DOHH2 (cell line): ENCODE measurements around the gene XRN2.
"Not testable (repeated sequence)": the region's sequence is repeated elsewhere in the genome, so short reads cannot be mapped to it uniquely, and the experiment has no call there.

ENCODE experiments used
- CTCF ChIP-seq: fragments of 200-600 bp; sonication (generic); IDR thresholded peaks from one replicate; pipeline ENCODE4 v1.5.1; 2014; ENCODE audit warnings: antibody characterized with exemption, mild to moderate bottlenecking, low read depth, low read length; ENCODE audit not compliant: poor library complexity, severe bottlenecking
- EZH2phosphoT487 ChIP-seq: fragments of 200-600 bp; sonication (generic); IDR thresholded peaks from 2 replicates; pipeline ENCODE4 v1.6.1; 2017; ENCODE audit warnings: borderline replicate concordance, mild to moderate bottlenecking, antibody characterized with exemption, low read length, moderate library complexity, mixed read lengths

- not testable (repeated sequence) for TF ChIP-seq CTCF, EZH2phosphoT487
Measured at GRCh38 chr20:21413996-21414395, 110.9 kb downstream of the XRN2 start.
